Measurements from ENCODE around the gene STK17A.
"Not testable (repeated sequence)": the region's sequence is repeated elsewhere in the genome, so short reads cannot be mapped to it uniquely, and the experiment has no call there.

Gene STK17A

DNA sequence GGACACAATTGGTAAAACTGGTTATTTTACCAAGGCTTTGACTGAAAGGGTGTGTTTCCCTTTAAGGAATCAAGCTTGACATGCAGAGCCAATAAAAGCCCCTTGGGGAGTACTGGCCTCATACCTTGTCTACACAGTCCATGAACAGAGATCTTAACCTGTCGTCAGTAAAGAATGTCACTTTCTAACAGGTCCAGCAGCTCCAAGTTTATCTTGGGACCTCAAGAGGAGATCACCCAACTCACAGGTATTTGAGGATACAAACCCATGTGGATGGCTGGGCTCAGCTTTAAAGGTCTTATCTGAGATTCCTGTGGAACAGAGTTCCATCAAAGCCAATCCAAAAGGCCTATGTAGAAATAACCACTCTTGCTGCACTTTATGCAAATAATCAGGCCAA lies 85.1 kb downstream of the STK17A start:
- no peak for DNase-seq (ENCODE audit: low read depth)
- TF ChIP-seq, protein P1, sequence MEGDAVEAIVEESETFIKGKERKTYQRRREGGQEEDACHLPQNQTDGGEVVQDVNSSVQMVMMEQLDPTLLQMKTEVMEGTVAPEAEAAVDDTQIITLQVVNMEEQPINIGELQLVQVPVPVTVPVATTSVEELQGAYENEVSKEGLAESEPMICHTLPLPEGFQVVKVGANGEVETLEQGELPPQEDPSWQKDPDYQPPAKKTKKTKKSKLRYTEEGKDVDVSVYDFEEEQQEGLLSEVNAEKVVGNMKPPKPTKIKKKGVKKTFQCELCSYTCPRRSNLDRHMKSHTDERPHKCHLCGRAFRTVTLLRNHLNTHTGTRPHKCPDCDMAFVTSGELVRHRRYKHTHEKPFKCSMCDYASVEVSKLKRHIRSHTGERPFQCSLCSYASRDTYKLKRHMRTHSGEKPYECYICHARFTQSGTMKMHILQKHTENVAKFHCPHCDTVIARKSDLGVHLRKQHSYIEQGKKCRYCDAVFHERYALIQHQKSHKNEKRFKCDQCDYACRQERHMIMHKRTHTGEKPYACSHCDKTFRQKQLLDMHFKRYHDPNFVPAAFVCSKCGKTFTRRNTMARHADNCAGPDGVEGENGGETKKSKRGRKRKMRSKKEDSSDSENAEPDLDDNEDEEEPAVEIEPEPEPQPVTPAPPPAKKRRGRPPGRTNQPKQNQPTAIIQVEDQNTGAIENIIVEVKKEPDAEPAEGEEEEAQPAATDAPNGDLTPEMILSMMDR (conservative IDR thresholded peaks at IDR 0.05; ENCODE audit: low read depth, low read length) = no peak
- H3K4me3 ChIP-seq (ENCODE audit: low read depth, low read length) = no peak overlapping the region

DNA sequence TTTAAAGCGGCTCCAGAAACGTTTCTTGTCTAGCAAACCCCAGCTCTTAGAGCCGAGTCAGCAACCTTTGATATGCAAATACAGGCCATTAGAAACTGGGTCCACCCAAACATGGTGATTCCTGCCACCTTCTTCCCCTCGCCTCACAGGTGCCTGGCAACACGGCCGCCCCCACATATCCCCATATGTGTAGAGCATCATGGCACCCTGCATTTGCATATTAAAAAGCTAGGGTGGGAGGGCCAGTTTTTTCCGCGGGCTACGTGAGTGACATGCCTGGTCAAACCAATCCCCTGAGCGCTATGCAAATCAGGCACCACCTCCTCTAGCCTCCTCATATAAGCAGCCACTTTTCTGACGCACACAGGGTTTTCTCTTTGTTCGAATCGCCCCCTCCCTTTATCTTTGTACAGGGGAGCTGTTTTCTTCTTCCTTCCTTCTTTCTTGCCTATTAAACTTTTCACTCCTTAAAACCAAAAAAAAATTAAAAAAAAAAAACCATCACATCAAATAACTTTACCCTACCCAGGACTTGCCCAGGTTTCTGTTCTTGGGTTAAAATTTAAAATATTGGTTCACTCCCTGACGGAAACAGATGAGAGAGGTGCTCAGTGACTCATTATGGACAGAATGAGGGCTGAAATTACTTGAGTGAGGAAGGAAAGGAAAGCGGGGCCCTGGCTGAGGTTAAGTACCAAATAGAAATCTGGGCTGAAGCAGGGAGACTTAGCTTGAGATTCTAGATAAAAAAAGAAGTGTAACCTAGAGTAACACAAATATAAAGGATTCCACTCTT lies 86.6 kb downstream of the STK17A start:
- DNase-seq (ENCODE audit: low read depth) = peak; percentile 47
- TF ChIP-seq, protein P1 (conservative IDR thresholded peaks at IDR 0.05; ENCODE audit: low read depth, low read length) = no peak
- no peak overlapping the region for H3K4me3 ChIP-seq (ENCODE audit: low read depth, low read length)

DNA sequence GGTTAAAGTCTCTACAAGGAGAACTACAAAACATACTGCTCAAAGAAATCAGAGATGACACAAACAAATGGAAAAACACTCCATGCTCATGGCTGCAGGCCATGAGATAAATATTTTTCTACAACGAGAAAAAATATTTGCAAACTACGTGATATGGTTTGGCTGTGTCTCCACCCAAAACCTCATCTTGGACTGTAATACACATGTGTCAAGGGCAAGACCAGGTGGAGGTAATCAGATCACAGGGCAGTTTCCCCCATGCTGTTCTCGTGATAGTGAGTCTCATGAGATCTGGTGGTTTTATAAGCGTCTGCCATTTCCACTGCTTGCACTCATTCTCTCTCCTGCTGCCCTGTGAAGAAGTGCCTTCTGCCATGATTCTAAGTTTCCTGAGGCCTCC lies 88.6 kb downstream of the STK17A start:
- no peak overlapping the region for H3K4me3 ChIP-seq (ENCODE audit: low read depth, low read length)
- TF ChIP-seq, protein P1 (conservative IDR thresholded peaks at IDR 0.05; ENCODE audit: low read depth, low read length) = no peak
- no peak for DNase-seq (ENCODE audit: low read depth)

GRCh38 chr7:43673243-43673976 lies 90.5 kb downstream of the STK17A start:
- peak; percentile 34 for DNase-seq (ENCODE audit: low read depth)
- H3K4me3 ChIP-seq (ENCODE audit: low read depth, low read length) = not testable (repeated sequence)

DNA sequence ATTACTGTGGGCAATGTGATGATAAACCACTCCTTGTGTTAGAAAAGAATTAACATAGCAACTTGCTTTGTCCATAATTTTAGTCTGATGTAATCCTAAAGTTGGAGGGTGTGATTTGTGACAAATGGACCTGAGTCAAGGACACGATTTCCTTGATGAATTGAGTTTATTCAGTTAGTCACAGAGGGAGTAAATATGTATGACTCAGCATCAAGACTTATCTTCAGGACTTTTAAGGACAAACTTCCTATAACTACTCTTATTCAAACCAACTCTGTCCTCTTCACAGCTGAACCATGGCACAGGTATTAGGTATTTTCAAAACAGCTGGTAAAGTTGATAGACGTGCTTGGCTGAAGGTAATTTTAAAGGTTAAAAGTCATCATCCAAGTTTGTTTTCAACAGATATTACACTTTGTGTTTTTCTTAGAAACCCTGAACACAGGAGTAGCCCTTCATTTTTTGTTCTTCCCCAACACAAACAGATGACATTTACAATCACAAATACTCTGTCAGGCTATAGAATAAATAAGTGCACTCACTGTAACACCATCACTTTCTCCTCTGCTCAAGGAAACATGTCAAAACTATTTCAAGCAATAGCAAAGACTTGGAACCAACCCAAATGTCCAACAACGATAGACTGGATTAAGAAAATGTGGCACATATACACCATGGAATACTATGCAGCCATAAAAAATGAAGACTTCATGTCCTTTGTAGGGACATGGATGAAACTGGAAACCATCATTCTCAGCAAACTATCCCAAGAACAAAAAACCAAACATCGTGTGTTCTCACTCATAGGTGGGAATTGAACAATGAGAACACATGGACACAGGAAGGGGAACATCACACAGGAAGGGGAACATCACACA lies 91.9 kb downstream of the STK17A start:
- no peak overlapping the region for H3K4me3 ChIP-seq (ENCODE audit: low read depth, low read length)
- peak; percentile 65 for DNase-seq (ENCODE audit: low read depth)
- TF ChIP-seq, protein P1 (conservative IDR thresholded peaks at IDR 0.05; ENCODE audit: low read depth, low read length) = no peak

All from choroid plexus epithelial cell (primary cell).